H1 (cell line): ENCODE data around the gene SYNCRIP. TPM values are rescaled to one million over a fixed set of nuclear protein-coding genes. Genes with fewer than 3 reads are reported as not detected.

Experiments used
- CTCF ChIA-PET: fragments of 300-600 bp; sonication (Branson Sonifier 250); formaldehyde crosslinking; loops from one replicate; lab custom pipeline; 2021; ENCODE audit not compliant: partially characterized antibody; lab: Charles Lee
- POLR2A ChIA-PET: fragments of 300-600 bp; sonication (Branson Sonifier 250); formaldehyde crosslinking; loops from one replicate; lab custom pipeline; 2021; ENCODE audit warnings: inconsistent platforms; ENCODE audit not compliant: partially characterized antibody; lab: Charles Lee
- DNase-seq, 2 experiments: peaks; one replicate each; pipeline versions ENCODE4 v3.0.0 to v3.0.0-alpha.2; 2010 to 2022; ENCODE audit warnings: low spot score in 2 of 2, low read depth in 1 of 2, mixed read lengths in 1 of 2
- FAIRE-seq: peaks from 2 replicates; lab custom pipeline; 2011; peaks lifted over from hg19 to GRCh38; lab: Jason Lieb, UNC
- H2AFZ ChIP-seq: 2 replicates; pipeline ENCODE4 v1.8.1; 2012; ENCODE audit warnings: low read length, inconsistent platforms
- H2AK5ac ChIP-seq: 2 replicates; pipeline ENCODE4 v1.6.1; 2013; ENCODE audit warnings: low read depth, low read length
- H2BK120ac ChIP-seq: replicated peaks from 2 replicates; pipeline ENCODE3; 2013; ENCODE audit warnings: low read depth, low read length, inconsistent platforms
- H2BK12ac ChIP-seq: 2 replicates; pipeline ENCODE4 v1.6.1; 2013; ENCODE audit warnings: low read depth, low read length
- H2BK15ac ChIP-seq: 2 replicates; pipeline ENCODE4 v1.6.1; 2013; ENCODE audit warnings: low read length
- H2BK20ac ChIP-seq: 2 replicates; pipeline ENCODE4 v1.6.1; 2013; ENCODE audit warnings: low read length
- H2BK5ac ChIP-seq: 2 replicates; pipeline ENCODE4 v1.6.1; 2013; ENCODE audit warnings: low read depth, low read length
- H3K14ac ChIP-seq: 2 replicates; pipeline ENCODE4 v1.6.1; 2013; ENCODE audit warnings: inconsistent platforms; ENCODE audit not compliant: insufficient read length
- H3K18ac ChIP-seq: 2 replicates; pipeline ENCODE4 v1.6.1; 2013; ENCODE audit warnings: low read length; ENCODE audit errors: extremely low read depth
- H3K23ac ChIP-seq: 2 replicates; pipeline ENCODE4 v1.6.1; 2013; ENCODE audit warnings: inconsistent platforms; ENCODE audit not compliant: insufficient read length
- H3K23me2 ChIP-seq: 2 replicates; pipeline ENCODE4 v1.6.1; 2013; ENCODE audit warnings: low read depth, low read length
- H3K27ac ChIP-seq: 2 replicates; pipeline ENCODE4 v1.6.1; 2011; ENCODE audit warnings: low read depth, low read length, inconsistent platforms
- H3K27me3 ChIP-seq, 4 experiments: replicated peaks in 1 of 4; 1 replicate in 1 of 4; 2 replicates in 3 of 4; pipeline versions ENCODE4 v1.6.1 to v1.8.1; 2011 to 2013; ENCODE audit warnings: low read length in 3 of 4, mild to moderate bottlenecking in 3 of 4, inconsistent platforms in 2 of 4, mixed read lengths in 2 of 4, moderate library complexity in 1 of 4; ENCODE audit not compliant: control insufficient read depth in 3 of 4, insufficient read depth in 3 of 4; ENCODE audit errors: extremely low read depth in 1 of 4
- H3K36me3 ChIP-seq, 4 experiments: 2 replicates each; pipeline versions ENCODE4 v1.6.1 to v1.8.1; 2011 to 2013; ENCODE audit warnings: mild to moderate bottlenecking in 4 of 4, low read length in 3 of 4, moderate library complexity in 2 of 4, control low read depth in 1 of 4, inconsistent platforms in 1 of 4; ENCODE audit not compliant: insufficient read depth in 4 of 4, control insufficient read depth in 2 of 4
- H3K4ac ChIP-seq: replicated peaks from 2 replicates; pipeline ENCODE3; 2013; ENCODE audit warnings: low read length, low read depth, mixed read lengths, inconsistent platforms; ENCODE audit not compliant: insufficient read length
- H3K4me1 ChIP-seq, 4 experiments: replicated peaks in 1 of 4; 1 replicate in 1 of 4; 2 replicates in 3 of 4; pipeline versions ENCODE4 v1.6.1 to v1.8.1; 2011 to 2013; ENCODE audit warnings: low read length in 3 of 4, inconsistent platforms in 2 of 4, mixed read lengths in 1 of 4; ENCODE audit not compliant: insufficient read depth in 4 of 4, control insufficient read depth in 3 of 4
- H3K4me2 ChIP-seq, 2 experiments: 2 replicates each; pipeline versions ENCODE4 v1.6.1 to v1.8.1; 2011 to 2013; ENCODE audit warnings: low read depth in 2 of 2, low read length in 2 of 2, control low read depth in 1 of 2, inconsistent platforms in 1 of 2, mild to moderate bottlenecking in 1 of 2; ENCODE audit not compliant: insufficient read depth in 1 of 2
- H3K4me3 ChIP-seq, 4 experiments: fragments of 200-600, 300-600 bp in 1 of 4; sonication (generic), shearing (Covaris generic), sonication (Bioruptor Twin) in 1 of 4; 2 replicates each; pipeline versions ENCODE4 v1.5.1 to v1.8.1; 2011 to 2016; ENCODE audit warnings: low read length in 4 of 4, low read depth in 3 of 4, control low read depth in 2 of 4, inconsistent platforms in 2 of 4, mild to moderate bottlenecking in 2 of 4, mixed read lengths in 1 of 4, moderate library complexity in 1 of 4; ENCODE audit not compliant: insufficient read depth in 2 of 4; ENCODE audit errors: extremely low read depth in 1 of 4
- H3K56ac ChIP-seq: replicated peaks from 2 replicates; pipeline ENCODE3; 2013; ENCODE audit warnings: low read depth, mild to moderate bottlenecking, mixed read lengths, low read length, inconsistent platforms; ENCODE audit not compliant: insufficient read length
- H3K79me1 ChIP-seq: 2 replicates; pipeline ENCODE4 v1.6.1; 2013; ENCODE audit warnings: low read depth, low read length, control low read depth
- H3K79me2 ChIP-seq, 2 experiments: 2 replicates each; pipeline versions ENCODE4 v1.6.1 to v1.8.1; 2012 to 2013; ENCODE audit warnings: low read length in 2 of 2, mild to moderate bottlenecking in 2 of 2, inconsistent platforms in 1 of 2; ENCODE audit not compliant: insufficient read depth in 2 of 2, control insufficient read depth in 1 of 2
- H3K9ac ChIP-seq, 4 experiments: replicated peaks in 1 of 4; 1 replicate in 1 of 4; 2 replicates in 3 of 4; pipeline versions ENCODE4 v1.6.1 to v1.8.1; 2011 to 2013; ENCODE audit warnings: low read depth in 3 of 4, low read length in 3 of 4, control low read depth in 2 of 4, mild to moderate bottlenecking in 2 of 4, moderate library complexity in 2 of 4, inconsistent platforms in 1 of 4; ENCODE audit errors: extremely low read depth in 1 of 4
- H3K9me3 ChIP-seq, 2 experiments: 2 replicates each; pipeline versions ENCODE4 v1.6.1 to v1.8.1; 2012 to 2013; ENCODE audit warnings: mild to moderate bottlenecking in 2 of 2, moderate library complexity in 2 of 2, control low read depth in 1 of 2, inconsistent platforms in 1 of 2, low read depth in 1 of 2, low read length in 1 of 2, mixed read lengths in 1 of 2; ENCODE audit not compliant: insufficient read depth in 2 of 2
- H4K20me1 ChIP-seq, 2 experiments: replicated peaks in 1 of 2; 2 replicates each; pipeline versions ENCODE3 to v1.8.1; 2011 to 2013; ENCODE audit warnings: inconsistent platforms in 2 of 2, low read length in 2 of 2, mild to moderate bottlenecking in 1 of 2; ENCODE audit not compliant: insufficient read depth in 2 of 2, control insufficient read depth in 1 of 2
- H4K5ac ChIP-seq: 2 replicates; pipeline ENCODE4 v1.6.1; 2013; ENCODE audit warnings: low read length, low read depth, mixed read lengths, inconsistent platforms; ENCODE audit not compliant: insufficient read length
- H4K8ac ChIP-seq: 2 replicates; pipeline ENCODE4 v1.8.0; 2013; ENCODE audit warnings: mild to moderate bottlenecking, moderate library complexity, low read length, inconsistent platforms; ENCODE audit not compliant: insufficient read depth; ENCODE audit errors: extremely low read depth
- H4K91ac ChIP-seq: replicated peaks from 2 replicates; pipeline ENCODE3; 2013; ENCODE audit warnings: low read length, mixed read lengths, inconsistent platforms; ENCODE audit not compliant: insufficient read length
- ATF2 ChIP-seq: IDR thresholded peaks from 2 replicates; pipeline ENCODE4 v1.6.1; 2012; ENCODE audit warnings: low read length, inconsistent platforms
- CEBPB ChIP-seq: IDR thresholded peaks from 2 replicates; pipeline ENCODE4 v1.6.1; 2012; ENCODE audit warnings: low read depth, low read length
- EZH2 ChIP-seq: fragments of 200-600 bp; sonication (generic); IDR thresholded peaks from 2 replicates; pipeline ENCODE4 v1.7.1; 2012; ENCODE audit warnings: low read depth, mild to moderate bottlenecking, moderate library complexity, low read length, inconsistent platforms; ENCODE audit not compliant: severe bottlenecking
- FOSL1 ChIP-seq: IDR thresholded peaks from 2 replicates; pipeline ENCODE4 v1.6.1; 2011; ENCODE audit warnings: mild to moderate bottlenecking, low read depth, low read length, moderate library complexity; ENCODE audit not compliant: insufficient read depth
- GTF2F1 ChIP-seq: IDR thresholded peaks from 2 replicates; pipeline ENCODE4 v1.6.1; 2012; ENCODE audit warnings: low read depth, low read length, improper control_type of control experiment, borderline replicate concordance
- JUND ChIP-seq: IDR thresholded peaks from 2 replicates; pipeline ENCODE4 v1.6.1; 2011; ENCODE audit warnings: mild to moderate bottlenecking, improper control_type of control experiment, low read length
- RAD21 ChIP-seq, 2 experiments: IDR thresholded peaks in 1 of 2; conservative IDR thresholded peaks in 1 of 2; 2 replicates each; pipeline ENCODE4 v1.6.1; 2011; ENCODE audit warnings: low read depth in 2 of 2, low read length in 2 of 2, improper control_type of control experiment in 1 of 2, inconsistent platforms in 1 of 2, mild to moderate bottlenecking in 1 of 2, moderate library complexity in 1 of 2
- RFX5 ChIP-seq: IDR thresholded peaks from 2 replicates; pipeline ENCODE4 v1.6.1; 2011; ENCODE audit warnings: low read depth, low read length, improper control_type of control experiment, borderline replicate concordance
- SP1 ChIP-seq: IDR thresholded peaks from 2 replicates; pipeline ENCODE4 v1.6.1; 2011; ENCODE audit warnings: low read depth, low read length
- SP4 ChIP-seq: IDR thresholded peaks from 2 replicates; pipeline ENCODE4 v1.6.1; 2012; ENCODE audit warnings: low read length, inconsistent platforms
- TEAD4 ChIP-seq: IDR thresholded peaks from 2 replicates; pipeline ENCODE4 v1.6.1; 2012; ENCODE audit warnings: low read depth, low read length, inconsistent platforms, mixed read lengths
- YY1 ChIP-seq: IDR thresholded peaks from 2 replicates; pipeline ENCODE4 v1.6.1; 2011; ENCODE audit warnings: low read depth, mild to moderate bottlenecking, low read length
- WGBS, 2 experiments: shearing (Covaris generic) in 1 of 2; methylation state at CpG; one replicate each; pipeline versions ENCODE4 v1.1.6 to v1.1.7; 2013 to 2015; ENCODE audit warnings: low lambda C conversion rate in 2 of 2, mixed read lengths in 2 of 2, inconsistent platforms in 1 of 2, low coverage in 1 of 2, missing lambda C conversion rate in 1 of 2; ENCODE audit not compliant: insufficient replicate concordance in 2 of 2, insufficient coverage in 1 of 2, insufficient read length in 1 of 2; ENCODE audit errors: extremely low coverage in 1 of 2, missing lambda C conversion rate in 1 of 2; 5-methylcytosine and 5-hydroxymethylcytosine counted together
- polyA plus RNA-seq, 7 experiments: library from polyadenylated mRNA; depleted of rRNA in 3 of 7; stranded (reverse) in 5 of 7; unstranded in 2 of 7; fragments of >200 nt in 5 of 7; fragments of 200-250 nt in 2 of 7; gene quantifications; 1 replicate in 5 of 7; 2 replicates in 1 of 7; 4 replicates in 1 of 7; pipeline versions ENCODE4 v1.2.1 to v1.2.3, GENCODE V29; 2011 to 2013; ENCODE audit warnings: missing spikeins in 2 of 7, mixed read lengths in 2 of 7
- total RNA-seq: library from RNA; stranded (reverse); fragmentation: NEBNext Ultra II Directional; extraction: Animal tissue kit (Norgen Biotek cat#: 25700); gene quantifications from 2 replicates; pipeline ENCODE4 v1.2.1, GENCODE V29; 2021

The SYNCRIP gene
- total and polyA plus RNA-seq, 2 of the 8 experiments (the other 6 are each of a cell fraction or from before 2014, with no cell fraction given): 16.8 to 219 TPM

- Histone ChIP-seq H3K23ac (no peak overlapping the region), H3K27me3 (no peaks in the 10 kb centered on the region; a peak in 2 of 7 replicates), H2BK120ac (no peak overlapping the region), H3K56ac (no peak overlapping the region), H3K4me1 (no peaks in the 10 kb centered on the region), H3K23me2 (peaks cover 5% of the 10 kb centered on the region), H4K8ac (no peak overlapping the region), H2BK20ac (no peak overlapping the region), H3K79me1 (no peaks in the 10 kb centered on the region), H2AK5ac (no peak overlapping the region), H3K9ac (no peak overlapping the region), H3K36me3 (no peaks in the 10 kb centered on the region), H3K9me3 (no peaks in the 10 kb centered on the region; a peak in 1 of 4 replicates), H2BK15ac (no peak overlapping the region), H2BK5ac (no peak overlapping the region), H3K79me2 (peaks cover 0 to 20% of the 10 kb centered on the region in 2 experiments; a peak in 2 of 4 replicates), H3K4ac (no peak overlapping the region), H3K27ac (no peak overlapping the region), H4K91ac (no peak overlapping the region), H2BK12ac (no peak overlapping the region), H3K18ac (no peak overlapping the region), H3K14ac (no peak overlapping the region), H2AFZ (no peak overlapping the region), H4K20me1 (no peaks in the 10 kb centered on the region), H3K4me2 (no peak overlapping the region), H4K5ac (no peak overlapping the region), H3K4me3 (no peak overlapping the region)
- FAIRE-seq: no peak
- 94% methylated on average over 1 of the region's 1 CpG; no CpG with 5 or more reads in 1 of the 2 experiments for WGBS, 2 experiments
- TF ChIP-seq TEAD4 (no peak), SP4 (no peak), EZH2 (no peak), RFX5 (no peak), SP1 (no peak), CEBPB (no peak), FOSL1 (no peak), YY1 (no peak), GTF2F1 (no peak), JUND (no peak), ATF2 (no peak), RAD21 (IDR thresholded peaks at IDR 0.05 in 1 of 2, conservative IDR thresholded peaks at IDR 0.05 in 1 of 2; ENCODE audit: low read depth in 2 of 2, low read length in 2 of 2) (no peak)
- ChIA-PET CTCF (interaction anchor here (2.1 kb wide), 1 partner anchor 11 kb away, joined by 9 read pairs; no protein-coding TSS in a partner anchor), POLR2A (interaction anchor here (0.9 to 4.2 kb wide), 4 partner anchors 10 to 53 kb away, joined by 3 to 50 read pairs (median 4); partner anchors contain the start of gene SYNCRIP)
- no peak for DNase-seq
Observed at GRCh38 chr6:85591207-85591606, 51.5 kb downstream of the SYNCRIP start.
